CD4-positive, alpha-beta T cell treated with Interleukin-1 beta for 1 hour (primary cell): ENCODE data around the gene CRAT.
A peak's percentile ranks its signal among the peaks of the same experiment; 100 is the strongest.
"Not testable (repeated sequence)": the region's sequence is repeated elsewhere in the genome, so short reads cannot be mapped to it uniquely, and the experiment has no call there.

ENCODE experiments used
- DNase-seq, 2 donors: peaks; one replicate each; pipeline ENCODE4 v3.0.0-alpha.2; 2020 to 2022

Gene CRAT

GRCh38 chr9:129138144-129138462 is 27.5 kb upstream of the CRAT start:
- no peak for DNase-seq

- DNase-seq: no peak
Measured at GRCh38 chr9:129137292-129138143, 26.9 kb upstream of the CRAT start.

- no peak for DNase-seq
Measured at GRCh38 chr9:129136446-129137035, 25.9 kb upstream of the CRAT start.

- DNase-seq: no peak
Measured at GRCh38 chr9:129135476-129135875, 24.9 kb upstream of the CRAT start.

- no peak for DNase-seq
Measured at GRCh38 chr9:129133082-129133481, 22.5 kb upstream of the CRAT start.

- peak; percentile 82 to 87 for DNase-seq
Measured at GRCh38 chr9:129131300-129132145, 20.9 kb upstream of the CRAT start.

- DNase-seq: no peak
Measured at GRCh38 chr9:129130791-129131190, 20.2 kb upstream of the CRAT start.

GRCh38 chr9:129130271-129130670 is 19.7 kb upstream of the CRAT start:
- not testable (repeated sequence) for DNase-seq

GRCh38 chr9:129128689-129129088 is 18.1 kb upstream of the CRAT start:
- no peak for DNase-seq

- DNase-seq: no peak
Measured at GRCh38 chr9:129126749-129127618, 16.4 kb upstream of the CRAT start.

- no peak for DNase-seq
Measured at GRCh38 chr9:129125478-129125877, 14.9 kb upstream of the CRAT start.

- DNase-seq: no peak
Measured at GRCh38 chr9:129124506-129125069, 14.0 kb upstream of the CRAT start.

- DNase-seq: not testable (repeated sequence)
Measured at GRCh38 chr9:129122976-129123375, 12.4 kb upstream of the CRAT start.

GRCh38 chr9:129122133-129122532 is 11.5 kb upstream of the CRAT start:
- DNase-seq: no peak

GRCh38 chr9:129121483-129121882 is 10.9 kb upstream of the CRAT start:
- no peak for DNase-seq

- no peak for DNase-seq
Measured at GRCh38 chr9:129118799-129119198, 8.2 kb upstream of the CRAT start.

- DNase-seq: no peak
Measured at GRCh38 chr9:129113645-129114304, 3.2 kb upstream of the CRAT start.

GRCh38 chr9:129112526-129112925 is 1.9 kb upstream of the CRAT start:
- DNase-seq: not testable (repeated sequence)

- peak in 1 of 2 donors; percentile 4 for DNase-seq
Measured at GRCh38 chr9:129111528-129112151, 1.0 kb upstream of the CRAT start.

- DNase-seq: no peak
Measured at GRCh38 chr9:129109952-129110739, 447 bp downstream of the CRAT start.
